ENCODE measurements around the gene RAD23B. TPM values are rescaled to one million over a fixed set of nuclear protein-coding genes. Genes with fewer than 3 reads are reported as not detected.

The RAD23B gene
- total RNA-seq, 2 donors from 2014 or later, result 119 to 146 TPM

GRCh38 chr9:107332883-107333282 lies 49.8 kb downstream of the RAD23B start:
- Histone ChIP-seq H3K4me1 (no peaks in the 10 kb centered on the region), H3K27ac (no peak overlapping the region), H3K9me3 (no peaks in the 10 kb centered on the region), H3K36me3 (no peaks in the 10 kb centered on the region), H3K9ac (ENCODE audit: low read depth in 2 of 2, low read length in 2 of 2) (no peak overlapping the region), H3K27me3 (no peaks in the 10 kb centered on the region), H3K4me3 (no peak overlapping the region)
- no peak for DNase-seq
- no peak for TF ChIP-seq CTCF (IDR thresholded peaks at IDR 0.05)
- intact Hi-C loops (cut with DNase I), result no loop called here

GRCh38 chr9:107333363-107333762 lies 50.3 kb downstream of the RAD23B start:
- H3K9ac ChIP-seq (ENCODE audit: low read depth in 2 of 2, low read length in 2 of 2), result no peak overlapping the region
- no peaks in the 10 kb centered on the region for H3K4me1 ChIP-seq
- TF ChIP-seq CTCF (IDR thresholded peaks at IDR 0.05), result no peak
- no peaks in the 10 kb centered on the region for H3K27me3 ChIP-seq
- H3K9me3 ChIP-seq, result no peaks in the 10 kb centered on the region
- no peak overlapping the region for H3K27ac ChIP-seq
- no peaks in the 10 kb centered on the region for H3K36me3 ChIP-seq
- H3K4me3 ChIP-seq, result no peak overlapping the region
- intact Hi-C loops (cut with DNase I), result no loop called here
- DNase-seq, result no peak

- TF ChIP-seq CTCF (IDR thresholded peaks at IDR 0.05), result no peak
- Histone ChIP-seq H3K4me3 (no peak overlapping the region), H3K27ac (no peak overlapping the region), H3K9me3 (no peaks in the 10 kb centered on the region), H3K36me3 (no peaks in the 10 kb centered on the region), H3K4me1 (no peaks in the 10 kb centered on the region), H3K27me3 (no peaks in the 10 kb centered on the region), H3K9ac (ENCODE audit: low read depth in 2 of 2, low read length in 2 of 2) (no peak overlapping the region)
- intact Hi-C loops (cut with DNase I), result no loop called here
- no peak for DNase-seq
Observed at GRCh38 chr9:107334103-107334776, 51.2 kb downstream of the RAD23B start.

- H3K36me3 ChIP-seq, result no peaks in the 10 kb centered on the region
- no peaks in the 10 kb centered on the region for H3K27me3 ChIP-seq
- intact Hi-C loops (cut with DNase I), result no loop called here
Observed at GRCh38 chr9:107335331-107335730, 52.3 kb downstream of the RAD23B start.

GRCh38 chr9:107336718-107337360 lies 53.8 kb downstream of the RAD23B start:
- Histone ChIP-seq H3K27me3 (no peaks in the 10 kb centered on the region), H3K9ac (ENCODE audit: low read depth in 2 of 2, low read length in 2 of 2) (no peak overlapping the region), H3K36me3 (no peaks in the 10 kb centered on the region), H3K9me3 (no peaks in the 10 kb centered on the region), H3K27ac (no peak overlapping the region), H3K4me3 (no peak overlapping the region), H3K4me1 (no peaks in the 10 kb centered on the region)
- intact Hi-C loops (cut with DNase I), result no loop called here
- TF ChIP-seq CTCF (IDR thresholded peaks at IDR 0.05), result no peak
- no peak for DNase-seq

More at GRCh38 chr9:107335331-107335730, 52.3 kb downstream of the RAD23B start:
- H3K4me1 ChIP-seq, result no peaks in the 10 kb centered on the region
- H3K27ac ChIP-seq, result no peak overlapping the region
- no peak for TF ChIP-seq CTCF (IDR thresholded peaks at IDR 0.05)
- H3K9ac ChIP-seq (ENCODE audit: low read depth in 2 of 2, low read length in 2 of 2), result no peak overlapping the region
- no peaks in the 10 kb centered on the region for H3K9me3 ChIP-seq
- DNase-seq, result no peak
- H3K4me3 ChIP-seq, result no peak overlapping the region

Data from colonic mucosa (tissue), 4 donors.